ENCODE data around the gene RAB34.

DNA sequence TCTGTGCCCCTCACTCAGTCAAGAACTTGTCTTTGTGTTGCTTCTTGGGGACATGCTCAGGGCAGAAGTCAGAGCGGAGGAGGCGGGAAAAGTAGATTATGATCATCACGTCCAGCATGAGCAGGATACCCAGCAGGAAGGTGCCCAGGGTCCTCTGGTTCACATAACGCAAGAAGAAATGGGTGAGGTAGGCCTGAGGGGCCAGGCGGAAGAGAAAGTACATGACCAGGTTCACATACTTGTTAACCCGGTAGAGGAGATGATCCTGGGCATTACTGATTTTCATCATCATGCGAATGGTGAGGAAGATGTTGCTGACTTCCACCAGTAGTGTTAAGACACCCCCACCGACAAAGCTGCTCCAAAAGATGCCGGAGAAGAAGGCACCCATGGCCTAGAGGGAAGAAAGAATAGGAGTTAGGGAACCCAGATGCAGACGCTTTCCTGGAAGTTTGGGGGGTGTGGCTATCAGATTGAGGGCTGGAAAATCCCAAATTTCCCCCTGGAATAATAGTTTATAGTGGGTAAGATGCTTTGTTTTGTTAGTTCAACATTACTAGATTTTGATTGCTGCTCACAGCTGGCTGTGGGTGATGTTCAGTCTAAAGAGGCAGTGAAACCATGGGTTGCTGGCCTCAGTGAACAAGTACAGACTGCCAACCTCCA, 7.0 kb upstream of the RAB34 start:
- no peak for TF ChIP-seq POLR2A (IDR thresholded peaks at IDR 0.05)
- TF ChIP-seq, protein P1, sequence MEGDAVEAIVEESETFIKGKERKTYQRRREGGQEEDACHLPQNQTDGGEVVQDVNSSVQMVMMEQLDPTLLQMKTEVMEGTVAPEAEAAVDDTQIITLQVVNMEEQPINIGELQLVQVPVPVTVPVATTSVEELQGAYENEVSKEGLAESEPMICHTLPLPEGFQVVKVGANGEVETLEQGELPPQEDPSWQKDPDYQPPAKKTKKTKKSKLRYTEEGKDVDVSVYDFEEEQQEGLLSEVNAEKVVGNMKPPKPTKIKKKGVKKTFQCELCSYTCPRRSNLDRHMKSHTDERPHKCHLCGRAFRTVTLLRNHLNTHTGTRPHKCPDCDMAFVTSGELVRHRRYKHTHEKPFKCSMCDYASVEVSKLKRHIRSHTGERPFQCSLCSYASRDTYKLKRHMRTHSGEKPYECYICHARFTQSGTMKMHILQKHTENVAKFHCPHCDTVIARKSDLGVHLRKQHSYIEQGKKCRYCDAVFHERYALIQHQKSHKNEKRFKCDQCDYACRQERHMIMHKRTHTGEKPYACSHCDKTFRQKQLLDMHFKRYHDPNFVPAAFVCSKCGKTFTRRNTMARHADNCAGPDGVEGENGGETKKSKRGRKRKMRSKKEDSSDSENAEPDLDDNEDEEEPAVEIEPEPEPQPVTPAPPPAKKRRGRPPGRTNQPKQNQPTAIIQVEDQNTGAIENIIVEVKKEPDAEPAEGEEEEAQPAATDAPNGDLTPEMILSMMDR (IDR thresholded peaks at IDR 0.05): no peak

Measured in heart left ventricle (tissue), 13 donors.